HEK293T (cell line): ENCODE data around the gene ZNF511.

Experiments
- FOXK2 ChIP-seq: fragments of 450-650 bp; IDR thresholded peaks from 2 replicates; pipeline ENCODE4 v1.6.1; 2016; ENCODE audit warnings: mild to moderate bottlenecking
- TARDBP ChIP-seq: fragments of 450-650 bp; IDR thresholded peaks from 2 replicates; pipeline ENCODE4 v1.6.1; 2016

- TF ChIP-seq TARDBP = no peak
- TF ChIP-seq FOXK2 = no peak
Measured at GRCh38 chr10:133302230-133302629, 6.5 kb upstream of the ZNF511 start.
